HG03460 (cell line): ENCODE results near the gene GON7.
"Not testable (repeated sequence)": the region's sequence is repeated elsewhere in the genome, so short reads cannot be mapped to it uniquely, and the experiment has no call there.

Experiments used
- ATAC-seq: cut with Tn5 transposase; IDR thresholded peaks from one replicate; pipeline ENCODE4 v1.9.1; 2021; ENCODE audit not compliant: unreplicated experiment

The GON7 gene

DNA sequence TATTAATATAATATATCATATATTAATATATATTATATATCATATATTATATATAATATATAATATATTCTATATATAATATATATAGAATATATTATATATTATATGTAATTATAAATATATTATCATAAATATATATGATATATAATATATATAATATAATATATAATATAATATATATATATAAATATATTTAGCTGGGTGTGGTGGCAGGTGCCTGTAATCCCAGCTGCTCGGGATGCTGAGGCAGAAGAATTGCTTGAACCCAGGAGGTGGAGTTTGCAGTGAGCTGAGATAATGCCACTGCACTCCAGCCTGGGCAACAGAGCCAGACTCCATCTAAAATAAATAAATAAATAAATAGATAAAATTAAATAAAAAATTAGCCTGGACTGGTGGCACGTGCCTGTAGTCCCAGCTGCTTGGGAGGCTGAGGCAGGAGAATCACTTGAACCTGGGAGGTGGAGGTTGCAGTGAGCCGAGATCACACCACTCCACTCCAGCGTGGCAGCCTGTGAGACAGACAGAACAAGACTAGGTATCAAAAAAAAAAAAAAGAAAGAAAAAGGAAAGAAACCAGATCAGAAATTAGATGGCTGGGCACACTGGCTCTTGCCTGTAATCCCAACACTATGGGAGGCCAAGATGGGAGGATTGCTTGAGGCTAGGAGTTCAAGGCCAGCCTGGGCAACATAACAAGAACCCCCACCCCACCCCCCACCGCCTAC, 47.1 kb downstream of the GON7 start:
- ATAC-seq, result not testable (repeated sequence)

DNA sequence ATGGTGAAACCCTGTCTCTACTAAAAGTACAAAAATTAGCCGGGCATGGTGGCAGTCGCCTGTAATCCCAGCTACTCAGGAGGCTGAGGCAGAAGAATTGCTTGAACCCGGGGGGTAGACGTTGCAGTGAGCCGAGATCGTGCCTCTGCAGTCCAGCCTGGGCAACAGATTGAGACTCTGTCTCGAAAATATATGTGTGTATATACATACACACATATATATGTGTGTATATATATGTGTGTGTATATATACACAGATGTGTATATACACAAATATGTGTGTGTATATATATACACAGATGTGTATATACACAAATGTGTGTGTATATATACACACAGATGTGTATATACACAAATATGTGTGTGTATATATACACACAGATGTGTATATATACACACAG, 48.5 kb downstream of the GON7 start:
- not testable (repeated sequence) for ATAC-seq

DNA sequence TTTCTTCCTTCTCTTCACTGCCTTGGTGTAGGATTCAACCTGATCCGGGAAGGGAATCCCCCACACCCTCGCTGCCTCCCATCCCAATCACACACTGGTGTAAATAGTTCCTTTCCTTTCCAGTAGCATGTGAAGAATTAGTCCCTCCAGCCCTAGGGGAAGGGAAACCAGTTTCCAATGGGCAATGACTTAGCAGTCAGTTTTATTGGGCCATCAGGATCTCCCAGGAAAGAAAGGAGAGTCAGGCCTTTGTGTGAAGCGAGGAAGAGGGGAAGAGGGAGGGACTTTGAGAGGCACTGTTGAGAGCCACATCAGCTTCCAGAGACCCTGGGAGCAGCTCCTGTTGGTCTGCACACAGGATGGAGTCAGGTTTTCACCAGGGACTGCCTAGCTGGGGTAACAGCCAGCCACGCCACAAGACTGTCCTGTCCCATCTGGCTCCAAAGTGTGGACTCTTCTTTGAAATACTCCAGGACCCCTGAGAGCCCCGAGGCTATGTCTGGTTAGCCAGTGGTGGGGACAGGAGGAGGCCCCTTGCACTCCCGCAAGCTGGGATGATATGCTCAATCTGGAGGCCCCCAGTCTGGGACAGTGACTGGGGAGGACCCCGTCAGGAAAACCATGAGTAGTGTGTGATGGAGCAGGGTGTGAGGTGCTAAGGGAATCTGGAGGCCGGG, 50.0 kb downstream of the GON7 start:
- no peak for ATAC-seq

DNA sequence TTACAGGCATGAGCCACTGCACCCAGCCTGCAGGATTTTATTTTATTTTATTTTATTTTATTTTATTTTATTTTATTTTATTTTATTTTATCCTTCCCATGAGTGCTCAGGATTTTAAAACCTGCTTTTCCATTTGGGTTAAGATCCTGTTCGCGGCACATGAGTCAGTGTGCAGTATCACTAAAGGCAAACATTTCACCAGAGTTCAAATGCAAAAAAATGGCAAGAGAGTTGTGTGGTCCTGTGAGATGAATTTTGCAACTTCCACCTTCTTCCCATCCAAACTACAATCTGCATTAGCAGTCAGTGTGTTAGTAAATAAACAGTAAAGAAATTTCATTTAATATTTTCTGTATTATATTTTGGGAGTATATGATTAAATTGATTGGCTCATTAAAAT, 51.2 kb downstream of the GON7 start:
- ATAC-seq, result no peak

- ATAC-seq, result no peak
These were observed 53.7 kb downstream of the GON7 start for GRCh38 chr14:93153121-93153520.
